ENCODE results near the gene ABCC8.

The ABCC8 gene

DNA sequence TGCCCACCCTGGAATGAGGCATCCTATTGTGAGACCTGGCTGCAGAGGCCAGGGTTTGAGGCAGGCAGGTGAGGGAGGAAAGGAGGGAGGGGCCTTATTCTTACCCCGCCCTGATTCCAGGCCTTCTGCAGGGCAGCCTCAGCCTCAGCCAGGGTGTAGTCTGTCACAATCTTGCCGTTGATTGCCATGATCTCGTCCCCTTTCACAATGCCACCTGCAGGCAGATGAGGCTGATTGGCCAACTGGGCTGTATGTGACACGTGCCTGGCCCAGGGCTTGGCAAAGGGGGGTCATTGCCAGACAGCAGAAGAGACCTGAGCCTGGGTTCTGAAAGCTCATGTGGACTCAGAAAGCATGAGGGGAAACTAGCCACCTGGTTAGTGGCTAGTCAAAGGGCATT is 21.4 kb upstream of the ABCC8 start:
- no peak overlapping the region for H3K4me3 ChIP-seq (ENCODE audit: low read depth, low read length)

DNA sequence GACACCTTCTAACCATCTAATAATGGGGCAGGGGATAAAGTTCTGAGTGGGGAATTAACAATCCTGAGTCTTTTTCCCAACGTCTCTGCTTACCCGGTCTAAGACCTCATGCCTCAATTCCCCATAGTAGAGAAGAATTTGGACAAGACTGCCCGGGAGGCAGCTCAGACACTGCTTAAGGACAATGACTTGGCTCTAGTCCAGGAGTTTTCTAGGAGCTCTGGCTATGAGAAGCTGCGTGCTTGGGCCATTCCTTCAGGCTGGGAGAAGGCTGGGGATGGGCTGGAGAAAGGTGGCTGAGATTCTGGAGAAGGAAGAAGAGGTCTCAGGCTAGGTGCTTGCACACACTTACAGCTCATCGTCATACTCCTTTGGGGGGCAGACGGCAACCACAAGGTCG is 19.8 kb upstream of the ABCC8 start:
- TF ChIP-seq, protein P1, sequence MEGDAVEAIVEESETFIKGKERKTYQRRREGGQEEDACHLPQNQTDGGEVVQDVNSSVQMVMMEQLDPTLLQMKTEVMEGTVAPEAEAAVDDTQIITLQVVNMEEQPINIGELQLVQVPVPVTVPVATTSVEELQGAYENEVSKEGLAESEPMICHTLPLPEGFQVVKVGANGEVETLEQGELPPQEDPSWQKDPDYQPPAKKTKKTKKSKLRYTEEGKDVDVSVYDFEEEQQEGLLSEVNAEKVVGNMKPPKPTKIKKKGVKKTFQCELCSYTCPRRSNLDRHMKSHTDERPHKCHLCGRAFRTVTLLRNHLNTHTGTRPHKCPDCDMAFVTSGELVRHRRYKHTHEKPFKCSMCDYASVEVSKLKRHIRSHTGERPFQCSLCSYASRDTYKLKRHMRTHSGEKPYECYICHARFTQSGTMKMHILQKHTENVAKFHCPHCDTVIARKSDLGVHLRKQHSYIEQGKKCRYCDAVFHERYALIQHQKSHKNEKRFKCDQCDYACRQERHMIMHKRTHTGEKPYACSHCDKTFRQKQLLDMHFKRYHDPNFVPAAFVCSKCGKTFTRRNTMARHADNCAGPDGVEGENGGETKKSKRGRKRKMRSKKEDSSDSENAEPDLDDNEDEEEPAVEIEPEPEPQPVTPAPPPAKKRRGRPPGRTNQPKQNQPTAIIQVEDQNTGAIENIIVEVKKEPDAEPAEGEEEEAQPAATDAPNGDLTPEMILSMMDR (IDR thresholded peaks at IDR 0.05; ENCODE audit: low read depth, low read length) = no peak
- no peak overlapping the region for H3K4me3 ChIP-seq (ENCODE audit: low read depth, low read length)

More for the DNA sequence above, 21.4 kb upstream of the ABCC8 start:
- TF ChIP-seq, protein P1 (IDR thresholded peaks at IDR 0.05; ENCODE audit: low read depth, low read length) = no peak

DNA sequence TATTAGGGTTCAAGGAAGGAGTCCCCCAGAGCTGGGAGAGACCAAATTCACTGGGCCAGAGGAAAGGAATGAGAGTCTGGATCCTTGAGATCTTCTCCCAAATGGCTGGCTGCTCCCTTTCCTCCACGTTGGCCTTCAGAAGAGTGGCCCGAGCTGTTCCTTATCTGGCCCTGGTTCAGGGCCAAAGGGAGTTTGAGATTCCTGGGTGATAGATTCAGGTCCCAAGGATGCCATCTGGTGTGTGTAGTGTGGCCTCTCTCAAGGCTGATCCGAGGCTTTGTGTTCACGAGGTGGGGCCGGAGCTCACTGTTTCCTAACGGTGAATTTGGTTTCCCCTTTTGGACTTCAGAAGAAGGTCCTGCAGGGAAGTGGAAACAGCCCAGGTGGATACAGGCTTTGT is 17.4 kb upstream of the ABCC8 start:
- no peak overlapping the region for H3K4me3 ChIP-seq (ENCODE audit: low read depth, low read length)
- TF ChIP-seq, protein P1 (IDR thresholded peaks at IDR 0.05; ENCODE audit: low read depth, low read length) = no peak

DNA sequence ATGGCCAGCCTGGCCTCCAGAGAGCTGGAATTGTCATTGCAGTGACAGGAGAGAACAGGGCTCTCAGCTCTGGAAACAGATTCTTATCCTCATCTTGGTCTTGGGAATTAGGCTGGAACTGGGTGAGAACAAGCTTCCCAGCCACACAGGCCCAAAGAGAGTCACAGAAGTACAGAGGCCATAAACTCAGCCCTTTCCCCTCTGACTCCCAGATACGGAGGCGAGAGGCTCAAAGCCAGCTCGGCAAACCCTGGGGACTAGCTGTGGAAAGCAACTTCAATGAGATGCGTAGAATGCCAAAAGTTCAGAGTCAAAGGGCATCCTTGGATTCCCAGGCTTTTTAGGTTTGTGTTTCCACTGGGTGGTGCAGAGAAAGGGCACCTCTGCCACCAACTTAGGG is 14.3 kb upstream of the ABCC8 start:
- TF ChIP-seq, protein P1 (IDR thresholded peaks at IDR 0.05; ENCODE audit: low read depth, low read length) = no peak
- H3K4me3 ChIP-seq (ENCODE audit: low read depth, low read length) = no peak overlapping the region

DNA sequence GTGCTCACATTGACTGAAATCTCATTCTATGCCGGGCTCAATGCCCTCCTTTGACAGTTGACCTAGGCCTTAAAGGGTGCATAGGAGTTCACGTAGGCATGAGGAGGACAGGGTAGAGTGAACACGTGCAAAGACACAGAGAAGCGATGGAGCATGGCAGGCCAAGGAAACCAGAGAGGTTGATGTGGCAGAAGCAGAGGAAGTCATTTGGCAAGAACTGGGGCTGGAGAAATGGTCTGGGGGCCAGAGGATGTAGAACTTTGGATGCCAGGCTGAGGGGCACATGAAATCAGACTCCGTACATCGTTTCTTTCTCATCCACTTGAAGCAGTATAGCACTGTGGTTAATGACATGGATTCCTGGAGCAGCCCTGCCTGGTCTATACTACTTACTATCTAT is 13.6 kb upstream of the ABCC8 start:
- no peak overlapping the region for H3K4me3 ChIP-seq (ENCODE audit: low read depth, low read length)
- TF ChIP-seq, protein P1 (IDR thresholded peaks at IDR 0.05; ENCODE audit: low read depth, low read length) = no peak

DNA sequence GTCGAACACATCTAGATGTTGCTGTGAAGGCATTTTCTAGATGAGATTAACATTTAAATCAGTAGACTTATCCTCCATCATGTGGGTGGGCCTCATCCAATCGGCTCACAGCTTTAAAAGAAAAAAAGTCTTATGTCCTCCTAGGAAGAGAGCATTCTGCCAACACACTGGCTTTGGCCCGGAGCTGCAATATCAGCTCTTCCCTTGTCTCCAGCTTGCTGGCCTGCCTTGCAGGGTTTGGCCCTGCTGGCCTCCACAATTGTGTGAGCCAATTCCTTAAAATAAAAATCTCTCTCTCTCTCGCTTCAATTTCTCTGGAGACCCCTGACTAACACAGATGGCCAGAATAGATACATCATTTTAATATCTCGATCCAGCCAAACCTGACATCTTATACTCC is 13.1 kb upstream of the ABCC8 start:
- no peak overlapping the region for H3K4me3 ChIP-seq (ENCODE audit: low read depth, low read length)
- TF ChIP-seq, protein P1 (IDR thresholded peaks at IDR 0.05; ENCODE audit: low read depth, low read length) = no peak

- H3K4me3 ChIP-seq (ENCODE audit: low read depth, low read length) = no peak overlapping the region
- TF ChIP-seq, protein P1 (IDR thresholded peaks at IDR 0.05; ENCODE audit: low read depth, low read length) = no peak
These were observed 11.9 kb upstream of the ABCC8 start for GRCh38 chr11:17488563-17488962.
